NCI-H1930 (cell line): ENCODE results near the gene MTMR1.

Experiments used
- DNase-seq, 2 experiments: peaks; one replicate each; lab custom pipeline; 2025; lab: John Stamatoyannopoulos, UW

MTMR1 gene

GRCh38 chrX:150697641-150698040 lies 4.4 kb downstream of the MTMR1 start:
- no peak for DNase-seq

- no peak for DNase-seq
Observed at GRCh38 chrX:150698981-150699380, 5.8 kb downstream of the MTMR1 start.

GRCh38 chrX:150700107-150700506 lies 6.9 kb downstream of the MTMR1 start:
- DNase-seq, result no peak

GRCh38 chrX:150701377-150701776 lies 8.2 kb downstream of the MTMR1 start:
- no peak for DNase-seq

GRCh38 chrX:150702966-150703694 lies 9.9 kb downstream of the MTMR1 start:
- DNase-seq, result no peak

- no peak for DNase-seq
Observed at GRCh38 chrX:150703695-150703974, 10.4 kb downstream of the MTMR1 start.

- no peak for DNase-seq
Observed at GRCh38 chrX:150704030-150704613, 10.9 kb downstream of the MTMR1 start.

GRCh38 chrX:150712619-150713018 lies 19.4 kb downstream of the MTMR1 start:
- DNase-seq, result no peak

- DNase-seq, result no peak
Observed at GRCh38 chrX:150715184-150715583, 22.0 kb downstream of the MTMR1 start.

- DNase-seq, result no peak
Observed at GRCh38 chrX:150719621-150720020, 26.4 kb downstream of the MTMR1 start.

- no peak for DNase-seq
Observed at GRCh38 chrX:150729956-150730355, 36.8 kb downstream of the MTMR1 start.

- DNase-seq, result no peak
Observed at GRCh38 chrX:150730719-150731118, 37.5 kb downstream of the MTMR1 start.

- DNase-seq, result no peak
Observed at GRCh38 chrX:150731795-150732194, 38.6 kb downstream of the MTMR1 start.

- no peak for DNase-seq
Observed at GRCh38 chrX:150736475-150736874, 43.3 kb downstream of the MTMR1 start.

GRCh38 chrX:150752124-150752523 lies 58.9 kb downstream of the MTMR1 start:
- DNase-seq, result no peak

GRCh38 chrX:150753357-150753756 lies 60.2 kb downstream of the MTMR1 start:
- no peak for DNase-seq

GRCh38 chrX:150753968-150754367 lies 60.8 kb downstream of the MTMR1 start:
- DNase-seq, result no peak

- DNase-seq, result no peak
Observed at GRCh38 chrX:150757371-150757770, 64.2 kb downstream of the MTMR1 start.

- no peak for DNase-seq
Observed at GRCh38 chrX:150759568-150760416, 66.6 kb downstream of the MTMR1 start.

GRCh38 chrX:150761176-150761818 lies 68.1 kb downstream of the MTMR1 start:
- no peak for DNase-seq

- no peak for DNase-seq
Observed at GRCh38 chrX:150761819-150762216, 68.6 kb downstream of the MTMR1 start.

GRCh38 chrX:150762258-150763165 lies 69.3 kb downstream of the MTMR1 start:
- no peak for DNase-seq
